ENCODE results near the gene TMEM63B.

- TF ChIP-seq EZH2 (IDR thresholded peaks at IDR 0.05; ENCODE audit: insufficient read depth, poor library complexity, severe bottlenecking) (no peak), EZH2phosphoT487 (IDR thresholded peaks at IDR 0.05; ENCODE audit: insufficient read depth, low read depth) (no peak)
These were observed at the start of gene TMEM63B, which contains the start of gene MRPL14 for GRCh38 chr6:44127186-44128019.
